GM23248 (cell line): ENCODE results near the gene TPO.

Experiments used
- EZH2 ChIP-seq: fragments of 200-600 bp; sonication (generic); IDR thresholded peaks from 2 replicates; pipeline ENCODE4 v1.6.1; 2018; ENCODE audit warnings: antibody characterized with exemption, mild to moderate bottlenecking; ENCODE audit not compliant: insufficient read depth, poor library complexity, severe bottlenecking
- EZH2phosphoT487 ChIP-seq: fragments of 200-600 bp; sonication (generic); IDR thresholded peaks from 2 replicates; pipeline ENCODE4 v1.6.1; 2018; ENCODE audit warnings: antibody characterized with exemption, moderate library complexity, mild to moderate bottlenecking, low read depth; ENCODE audit not compliant: insufficient read depth

- TF ChIP-seq EZH2 (no peak), EZH2phosphoT487 (no peak)
Measured at GRCh38 chr2:1515073-1515430, 101.8 kb downstream of the TPO start.
